ENCODE data around the gene ARHGAP8. TPM values are rescaled to one million over a fixed set of nuclear protein-coding genes. Genes with fewer than 3 reads are reported as not detected.

ARHGAP8 gene
- polyA plus RNA-seq, result 16.2 TPM
- long read RNA-seq, donor 1, partial matches to known transcripts, result 0 of 5 reads
- long read RNA-seq, donor 1, other reads (novel, unspliced or antisense), result 0 of 5 reads
- long read RNA-seq, donor 2, transcript ARHGAP8-209 (2 exons, 363 nt), result major isoform, 10 of 10 reads
- long read RNA-seq, donor 2, partial matches to known transcripts, result 0 of 10 reads
- long read RNA-seq, donor 2, other reads (novel, unspliced or antisense), result 0 of 10 reads
- long read RNA-seq, donor 3, partial matches to known transcripts, result 0 of 2 reads
- long read RNA-seq, donor 3, other reads (novel, unspliced or antisense), result 0 of 2 reads
- long read RNA-seq, donor 4, partial matches to known transcripts, result 0 of 1 reads
- long read RNA-seq, donor 4, other reads (novel, unspliced or antisense), result 0 of 1 reads
- long read RNA-seq, donor 5, partial matches to known transcripts, result 0 of 1 reads
- long read RNA-seq, donor 5, other reads (novel, unspliced or antisense), result 0 of 1 reads
- long read RNA-seq, donor 6, result 0 reads
- long read RNA-seq, donor 7, partial matches to known transcripts, result 0 of 1 reads
- long read RNA-seq, donor 7, other reads (novel, unspliced or antisense), result 0 of 1 reads
- long read RNA-seq, donor 8, transcript ARHGAP8-202 (12 exons, 1,584 nt), result major isoform, 5 of 7 reads
- long read RNA-seq, donor 8, partial matches to known transcripts, result 0 of 7 reads
- long read RNA-seq, donor 8, other reads (novel, unspliced or antisense), result 0 of 7 reads
- long read RNA-seq, donor 9, partial matches to known transcripts, result 0 of 1 reads
- long read RNA-seq, donor 9, other reads (novel, unspliced or antisense), result 0 of 1 reads
- long read RNA-seq, donor 10, partial matches to known transcripts, result 0 of 3 reads
- long read RNA-seq, donor 10, other reads (novel, unspliced or antisense), result 0 of 3 reads
- long read RNA-seq, donor 11, partial matches to known transcripts, result 0 of 4 reads
- long read RNA-seq, donor 11, other reads (novel, unspliced or antisense), result 0 of 4 reads

- peaks cover 7% of the 10 kb centered on the region for H3K27me3 ChIP-seq (ENCODE audit: control insufficient read depth, insufficient read depth, low read length)
- peak within 1 kb of the TSS; percentile 57 for H3K27ac ChIP-seq (ENCODE audit: low read length)
- no peaks in the 10 kb centered on the region for H3K36me3 ChIP-seq (ENCODE audit: control insufficient read depth, insufficient read depth, low read length)
- DNase-seq, result peak; percentile 74 to 83
- H3K4me3 ChIP-seq (ENCODE audit: low read length), result peak within 1 kb of the TSS; percentile 56
- no CpG with 5 or more reads among the region's 78 CpGs for WGBS (ENCODE audit: insufficient coverage, low lambda C conversion rate)
- H3K4me1 ChIP-seq (ENCODE audit: control insufficient read depth, insufficient read depth, low read length), result peaks cover 35% of the 10 kb centered on the region
- no peaks in the 10 kb centered on the region for H3K9me3 ChIP-seq (ENCODE audit: control insufficient read depth, low read depth, low read length)
Measured at GRCh38 chr22:44752285-44753188, at the start of gene ARHGAP8. TSS of gene ARHGAP8 (plus strand) at chr22:44752575. CDS start at chr22:44786528, 33,953 bp downstream.

- no peaks in the 10 kb centered on the region for H3K27me3 ChIP-seq (ENCODE audit: control insufficient read depth, insufficient read depth, low read length)
- peaks cover 33% of the 10 kb centered on the region for H3K4me1 ChIP-seq (ENCODE audit: control insufficient read depth, insufficient read depth, low read length)
- H3K27ac ChIP-seq (ENCODE audit: low read length), result peak overlapping the region; percentile 16
- H3K4me3 ChIP-seq (ENCODE audit: low read length), result peak overlapping the region; percentile 54
- WGBS (ENCODE audit: insufficient coverage, low lambda C conversion rate), result no CpG with 5 or more reads among the region's 23 CpGs
- no peak for DNase-seq
- H3K36me3 ChIP-seq (ENCODE audit: control insufficient read depth, insufficient read depth, low read length), result peaks cover 13% of the 10 kb centered on the region
- H3K9me3 ChIP-seq (ENCODE audit: control insufficient read depth, low read depth, low read length), result no peaks in the 10 kb centered on the region
Measured at GRCh38 chr22:44703255-44703870, 49.0 kb upstream of the ARHGAP8 start.

- Histone ChIP-seq H3K27ac (ENCODE audit: low read length) (no peak overlapping the region), H3K27me3 (ENCODE audit: control insufficient read depth, insufficient read depth, low read length) (no peaks in the 10 kb centered on the region), H3K9me3 (ENCODE audit: control insufficient read depth, low read depth, low read length) (no peaks in the 10 kb centered on the region), H3K4me1 (ENCODE audit: control insufficient read depth, insufficient read depth, low read length) (peaks cover 24% of the 10 kb centered on the region), H3K4me3 (ENCODE audit: low read length) (no peak overlapping the region), H3K36me3 (ENCODE audit: control insufficient read depth, insufficient read depth, low read length) (peaks cover 14% of the 10 kb centered on the region)
- WGBS (ENCODE audit: insufficient coverage, low lambda C conversion rate), result no CpG with 5 or more reads among the region's 16 CpGs
- DNase-seq, result no peak
Measured at GRCh38 chr22:44704159-44705021, 48.0 kb upstream of the ARHGAP8 start.

GRCh38 chr22:44705022-44705297 lies 47.4 kb upstream of the ARHGAP8 start:
- H3K36me3 ChIP-seq (ENCODE audit: control insufficient read depth, insufficient read depth, low read length), result peaks cover 14% of the 10 kb centered on the region
- 86% methylated on average over 1 of the region's 4 CpGs for WGBS (ENCODE audit: insufficient coverage, low lambda C conversion rate)
- no peak overlapping the region for H3K27ac ChIP-seq (ENCODE audit: low read length)
- no peaks in the 10 kb centered on the region for H3K9me3 ChIP-seq (ENCODE audit: control insufficient read depth, low read depth, low read length)
- peaks cover 23% of the 10 kb centered on the region for H3K4me1 ChIP-seq (ENCODE audit: control insufficient read depth, insufficient read depth, low read length)
- no peaks in the 10 kb centered on the region for H3K27me3 ChIP-seq (ENCODE audit: control insufficient read depth, insufficient read depth, low read length)
- DNase-seq, result no peak
- H3K4me3 ChIP-seq (ENCODE audit: low read length), result no peak overlapping the region

GRCh38 chr22:44706488-44706887 lies 45.9 kb upstream of the ARHGAP8 start:
- H3K9me3 ChIP-seq (ENCODE audit: control insufficient read depth, low read depth, low read length), result no peaks in the 10 kb centered on the region
- H3K4me1 ChIP-seq (ENCODE audit: control insufficient read depth, insufficient read depth, low read length), result peaks cover 33% of the 10 kb centered on the region
- no peak for DNase-seq
- no CpG with 5 or more reads among the region's 8 CpGs for WGBS (ENCODE audit: insufficient coverage, low lambda C conversion rate)
- H3K27ac ChIP-seq (ENCODE audit: low read length), result no peak overlapping the region
- H3K27me3 ChIP-seq (ENCODE audit: control insufficient read depth, insufficient read depth, low read length), result no peaks in the 10 kb centered on the region
- no peak overlapping the region for H3K4me3 ChIP-seq (ENCODE audit: low read length)
- H3K36me3 ChIP-seq (ENCODE audit: control insufficient read depth, insufficient read depth, low read length), result peaks cover 14% of the 10 kb centered on the region

- Histone ChIP-seq H3K27me3 (ENCODE audit: control insufficient read depth, insufficient read depth, low read length) (no peaks in the 10 kb centered on the region), H3K27ac (ENCODE audit: low read length) (no peak overlapping the region), H3K36me3 (ENCODE audit: control insufficient read depth, insufficient read depth, low read length) (peaks cover 14% of the 10 kb centered on the region), H3K9me3 (ENCODE audit: control insufficient read depth, low read depth, low read length) (no peaks in the 10 kb centered on the region), H3K4me1 (ENCODE audit: control insufficient read depth, insufficient read depth, low read length) (peaks cover 31% of the 10 kb centered on the region), H3K4me3 (ENCODE audit: low read length) (no peak overlapping the region)
- WGBS (ENCODE audit: insufficient coverage, low lambda C conversion rate), result no CpG with 5 or more reads among the region's 10 CpGs
- no peak for DNase-seq
Measured at GRCh38 chr22:44707178-44707577, 45.2 kb upstream of the ARHGAP8 start.

GRCh38 chr22:44707752-44708151 lies 44.6 kb upstream of the ARHGAP8 start:
- WGBS (ENCODE audit: insufficient coverage, low lambda C conversion rate), result no CpG with 5 or more reads among the region's 11 CpGs
- Histone ChIP-seq H3K4me3 (ENCODE audit: low read length) (no peak overlapping the region), H3K36me3 (ENCODE audit: control insufficient read depth, insufficient read depth, low read length) (peaks cover 15% of the 10 kb centered on the region), H3K9me3 (ENCODE audit: control insufficient read depth, low read depth, low read length) (no peaks in the 10 kb centered on the region), H3K27ac (ENCODE audit: low read length) (no peak overlapping the region), H3K27me3 (ENCODE audit: control insufficient read depth, insufficient read depth, low read length) (no peaks in the 10 kb centered on the region), H3K4me1 (ENCODE audit: control insufficient read depth, insufficient read depth, low read length) (peaks cover 31% of the 10 kb centered on the region)
- no peak for DNase-seq

- peaks cover 26% of the 10 kb centered on the region for H3K4me1 ChIP-seq (ENCODE audit: control insufficient read depth, insufficient read depth, low read length)
- no peak for DNase-seq
- no peak overlapping the region for H3K4me3 ChIP-seq (ENCODE audit: low read length)
- no peaks in the 10 kb centered on the region for H3K9me3 ChIP-seq (ENCODE audit: control insufficient read depth, low read depth, low read length)
- no peak overlapping the region for H3K27ac ChIP-seq (ENCODE audit: low read length)
- no peaks in the 10 kb centered on the region for H3K27me3 ChIP-seq (ENCODE audit: control insufficient read depth, insufficient read depth, low read length)
- no CpG with 5 or more reads among the region's 12 CpGs for WGBS (ENCODE audit: insufficient coverage, low lambda C conversion rate)
- H3K36me3 ChIP-seq (ENCODE audit: control insufficient read depth, insufficient read depth, low read length), result peaks cover 14% of the 10 kb centered on the region
Measured at GRCh38 chr22:44709881-44710392, 42.4 kb upstream of the ARHGAP8 start.

Measured in large intestine (tissue), 12 donors.